Measurements from ENCODE around the gene STX1B.

- TF ChIP-seq POLR2A (IDR thresholded peaks at IDR 0.05; ENCODE audit: control extremely low read depth in 1 of 2, low read depth in 2 of 2, low read length in 2 of 2) (no peak), CTCF (IDR thresholded peaks at IDR 0.05; ENCODE audit: control extremely low read depth in 1 of 3, insufficient read depth in 1 of 3, low read depth in 1 of 3, low read length in 3 of 3) (no peak), PHF8 (conservative IDR thresholded peaks at IDR 0.05; ENCODE audit: low read depth, low read length) (no peak), EP300 (IDR thresholded peaks at IDR 0.05; ENCODE audit: borderline replicate concordance in 1 of 2, low read depth in 2 of 2, low read length in 2 of 2) (no peak), CHD2 (IDR thresholded peaks at IDR 0.05; ENCODE audit: low read length) (no peak), ATF3 (IDR thresholded peaks at IDR 0.05; ENCODE audit: insufficient read depth, low read depth, low read length) (no peak), MAX (IDR thresholded peaks at IDR 0.05) (no peak), JUN (IDR thresholded peaks at IDR 0.05; ENCODE audit: low read depth, low read length) (no peak), RFX5 (IDR thresholded peaks at IDR 0.05; ENCODE audit: borderline replicate concordance, low read depth, low read length) (no peak), CEBPB (IDR thresholded peaks at IDR 0.05; ENCODE audit: low read depth, low read length) (no peak), SP2 (IDR thresholded peaks at IDR 0.05; ENCODE audit: low read length) (no peak), ATF2 (IDR thresholded peaks at IDR 0.05; ENCODE audit: low read length) (no peak), SAP30 (IDR thresholded peaks at IDR 0.05; ENCODE audit: insufficient read depth, insufficient replicate concordance, low read length) (no peak)
Measured at GRCh38 chr16:30986129-30986991, 24.1 kb downstream of the STX1B start.
